Esophagus squamous epithelium (tissue), 5 donors: ENCODE data around the gene TRMU. TPM values are rescaled to one million over a fixed set of nuclear protein-coding genes. Genes with fewer than 3 reads are reported as not detected.

Source experiments
- DNase-seq: peaks from one replicate; lab custom pipeline; 2025; lab: John Stamatoyannopoulos, UW
- H3K27ac ChIP-seq, 4 donors: fragments of 200-600 bp; sonication (generic); one replicate each; pipeline ENCODE4 v1.5.1; 2016 to 2019; ENCODE audit warnings: mild to moderate bottlenecking in 1 of 4
- H3K27me3 ChIP-seq, 4 donors: fragments of 200-600 bp; sonication (generic); 1 replicate in 3 of 4; 2 replicates in 1 of 4; pipeline versions ENCODE4 v1.5.1 to v1.6.0; 2017 to 2021; ENCODE audit warnings: antibody characterized with exemption in 1 of 4
- H3K36me3 ChIP-seq, 3 donors: fragments of 200-600 bp; sonication (generic); one replicate each; pipeline ENCODE4 v1.5.1; 2016 to 2019
- H3K4me1 ChIP-seq, 3 donors: fragments of 200-600 bp; sonication (generic); one replicate each; pipeline ENCODE4 v1.5.1; 2017 to 2019
- H3K4me3 ChIP-seq, 4 donors: fragments of 200-600 bp; sonication (generic); 1 replicate in 3 of 4; 2 replicates in 1 of 4; pipeline ENCODE4 v1.5.1; 2016 to 2019; ENCODE audit warnings: mild to moderate bottlenecking in 2 of 4, moderate library complexity in 1 of 4
- H3K9me3 ChIP-seq, 3 donors: fragments of 200-600 bp; sonication (generic); one replicate each; pipeline ENCODE4 v1.5.1; 2016 to 2019
- POLR2A ChIP-seq, 4 donors: fragments of 450-650 bp; IDR thresholded peaks; one replicate each; pipeline ENCODE4 v1.6.1; 2017; ENCODE audit warnings: antibody characterized with exemption in 4 of 4, mild to moderate bottlenecking in 4 of 4, moderate library complexity in 3 of 4
- WGBS, 2 donors: methylation state at CpG; one replicate each; pipeline ENCODE4 v1.1.5; 2018; 5-methylcytosine and 5-hydroxymethylcytosine counted together
- intact Hi-C: fragments of 100-400 bp; cut with DNase I; formaldehyde crosslinking; loops from one replicate; pipeline ENCODE4 v1.15.0; 2022
- total RNA-seq, 4 donors: library from RNA; depleted of rRNA; stranded (reverse); fragments of >200 nt; gene quantifications; one replicate each; pipeline ENCODE4 v1.1.0, GENCODE V29; 2016
- TF ChIP-seq, protein P1 (sequence below), 6 experiments: fragments of 450-650 bp in 4 of 6; fragments of 200-600 bp in 2 of 6; sonication (generic) in 2 of 6; IDR thresholded peaks; one replicate each; pipeline ENCODE4 v1.5.1; 2016 to 2019; ENCODE audit warnings: antibody characterized with exemption in 6 of 6, mild to moderate bottlenecking in 4 of 6, moderate library complexity in 4 of 6
- donor health status: DM: yes; HTN: yes; CAD: no.

TRMU gene
- total RNA-seq, 4 donors from 2014 or later: 17.7 to 43.1 (median 32.5) TPM

DNA sequence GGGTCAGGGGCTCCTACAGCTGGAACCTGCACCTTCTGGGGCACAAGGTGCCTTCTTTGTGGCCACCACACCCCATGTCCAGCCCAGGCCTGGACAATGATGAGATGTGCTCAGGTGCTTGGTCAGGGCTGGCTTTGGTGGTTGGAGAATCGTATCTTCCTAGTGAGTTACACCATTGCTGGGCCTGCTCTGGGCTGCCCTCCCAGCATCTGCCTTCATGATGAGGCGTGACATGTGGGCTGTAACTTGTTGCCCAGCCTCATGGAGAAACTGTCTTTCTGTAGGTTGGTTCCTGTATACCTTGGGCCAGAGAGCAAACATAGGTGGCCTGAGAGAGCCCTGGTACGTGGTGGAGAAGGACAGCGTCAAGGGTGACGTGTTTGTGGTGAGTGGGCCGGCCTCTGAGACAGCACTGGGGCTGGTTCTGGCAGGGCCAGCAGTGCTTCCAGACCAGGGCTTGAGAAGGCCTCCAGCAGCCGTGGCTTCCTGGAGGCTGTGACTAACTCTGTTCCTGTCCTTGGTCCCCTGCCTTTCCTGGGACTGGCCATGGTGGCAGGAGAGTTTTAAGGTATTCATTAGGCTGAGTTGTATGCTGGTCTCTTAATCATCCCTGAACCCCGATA lies 18.1 kb downstream of the TRMU start:
- TF ChIP-seq, protein P1, sequence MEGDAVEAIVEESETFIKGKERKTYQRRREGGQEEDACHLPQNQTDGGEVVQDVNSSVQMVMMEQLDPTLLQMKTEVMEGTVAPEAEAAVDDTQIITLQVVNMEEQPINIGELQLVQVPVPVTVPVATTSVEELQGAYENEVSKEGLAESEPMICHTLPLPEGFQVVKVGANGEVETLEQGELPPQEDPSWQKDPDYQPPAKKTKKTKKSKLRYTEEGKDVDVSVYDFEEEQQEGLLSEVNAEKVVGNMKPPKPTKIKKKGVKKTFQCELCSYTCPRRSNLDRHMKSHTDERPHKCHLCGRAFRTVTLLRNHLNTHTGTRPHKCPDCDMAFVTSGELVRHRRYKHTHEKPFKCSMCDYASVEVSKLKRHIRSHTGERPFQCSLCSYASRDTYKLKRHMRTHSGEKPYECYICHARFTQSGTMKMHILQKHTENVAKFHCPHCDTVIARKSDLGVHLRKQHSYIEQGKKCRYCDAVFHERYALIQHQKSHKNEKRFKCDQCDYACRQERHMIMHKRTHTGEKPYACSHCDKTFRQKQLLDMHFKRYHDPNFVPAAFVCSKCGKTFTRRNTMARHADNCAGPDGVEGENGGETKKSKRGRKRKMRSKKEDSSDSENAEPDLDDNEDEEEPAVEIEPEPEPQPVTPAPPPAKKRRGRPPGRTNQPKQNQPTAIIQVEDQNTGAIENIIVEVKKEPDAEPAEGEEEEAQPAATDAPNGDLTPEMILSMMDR (IDR thresholded peaks at IDR 0.05): no peak
- TF ChIP-seq POLR2A (IDR thresholded peaks at IDR 0.05): no peak
- H3K36me3 ChIP-seq: peaks cover 24 to 100% (median 68%) of the 10 kb centered on the region in 3 donors
- H3K9me3 ChIP-seq: no peaks in the 10 kb centered on the region
- intact Hi-C loops: no loop called here
- 56 to 71% methylated on average over 3 to 4 of the region's 8 CpGs for WGBS, 2 donors
- H3K4me1 ChIP-seq: peaks cover 17 to 47% (median 17%) of the 10 kb centered on the region in 3 donors
- no peak for DNase-seq
- no peak overlapping the region for H3K4me3 ChIP-seq
- peak overlapping the region in 3 of 4 donors; percentile 23 to 52 (median 48) for H3K27ac ChIP-seq
- no peaks in the 10 kb centered on the region for H3K27me3 ChIP-seq

DNA sequence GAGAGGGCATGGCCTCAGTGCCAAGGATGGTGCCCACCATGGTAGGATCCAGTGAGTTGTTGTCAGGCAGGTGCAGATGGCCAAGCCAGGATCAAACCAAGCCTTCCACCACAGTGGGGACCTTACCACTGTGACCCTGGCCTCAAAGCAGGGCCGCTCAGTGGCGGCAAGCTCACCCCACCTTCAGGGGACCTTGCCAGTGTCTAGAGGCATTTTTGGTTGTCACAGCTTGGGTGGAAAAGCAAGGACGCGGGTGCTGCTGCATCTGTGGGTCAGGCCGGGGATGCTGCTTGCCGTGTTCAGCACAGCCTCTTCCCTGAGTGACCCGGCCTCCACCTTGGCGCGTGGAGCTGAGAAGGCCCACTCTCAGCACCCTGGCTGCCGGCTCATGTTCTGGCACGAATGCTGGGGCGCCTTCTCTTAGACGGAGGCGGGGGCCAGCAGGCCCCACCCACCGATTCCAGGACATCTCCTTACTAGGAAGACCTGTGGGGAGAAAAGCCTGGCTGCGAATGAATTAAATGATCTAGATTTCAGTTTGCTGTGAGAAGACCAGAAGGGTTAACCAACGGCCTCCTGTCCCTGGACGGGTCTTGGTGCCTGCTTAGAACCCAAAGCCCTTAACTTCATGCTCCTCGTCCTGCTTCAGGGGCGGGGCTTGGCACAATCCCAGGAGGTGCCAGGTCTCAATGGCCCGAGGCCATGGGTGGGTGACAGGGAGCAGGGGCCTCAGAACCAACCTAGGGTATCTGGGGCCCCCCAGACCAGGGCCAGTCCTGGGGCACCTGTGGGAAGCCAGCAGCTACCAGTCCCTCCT lies 18.9 kb downstream of the TRMU start:
- H3K9me3 ChIP-seq: no peaks in the 10 kb centered on the region
- peaks cover 27 to 100% (median 63%) of the 10 kb centered on the region in 3 donors for H3K36me3 ChIP-seq
- no peak overlapping the region for H3K27ac ChIP-seq
- DNase-seq: no peak
- no peak for TF ChIP-seq POLR2A (IDR thresholded peaks at IDR 0.05)
- TF ChIP-seq, protein P1 (IDR thresholded peaks at IDR 0.05): no peak
- WGBS, 2 donors: 67 to 87% methylated on average over 6 to 8 of the region's 21 CpGs
- H3K27me3 ChIP-seq: no peaks in the 10 kb centered on the region
- H3K4me1 ChIP-seq: peaks cover 17 to 47% (median 17%) of the 10 kb centered on the region in 3 donors
- intact Hi-C loops: no loop called here
- H3K4me3 ChIP-seq: no peak overlapping the region

DNA sequence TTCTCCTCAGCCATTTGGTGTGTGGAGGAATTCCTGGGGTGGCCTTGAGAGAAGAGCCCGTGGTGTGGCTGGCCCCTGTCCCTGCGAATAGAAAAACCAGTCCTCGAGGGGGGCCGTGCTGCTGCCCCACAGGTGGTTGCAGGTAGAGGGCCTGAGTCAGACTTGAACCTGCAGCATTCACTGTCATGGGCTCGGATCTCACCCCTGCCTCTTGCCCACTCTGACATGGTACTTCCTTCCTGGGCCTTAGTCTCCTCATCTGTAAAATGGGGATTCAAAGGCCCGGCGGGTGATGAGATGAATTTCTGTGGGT lies 19.4 kb downstream of the TRMU start:
- no peaks in the 10 kb centered on the region for H3K27me3 ChIP-seq
- intact Hi-C loops: no loop called here
- H3K4me3 ChIP-seq: no peak overlapping the region
- H3K4me1 ChIP-seq: peaks cover 17 to 47% (median 17%) of the 10 kb centered on the region in 3 donors
- WGBS, 2 donors: 73 to 76% methylated on average over 2 to 4 of the region's 7 CpGs
- H3K36me3 ChIP-seq: peaks cover 27 to 100% (median 63%) of the 10 kb centered on the region in 3 donors
- no peak overlapping the region for H3K27ac ChIP-seq
- no peak for TF ChIP-seq POLR2A (IDR thresholded peaks at IDR 0.05)
- TF ChIP-seq, protein P1 (IDR thresholded peaks at IDR 0.05): no peak
- no peaks in the 10 kb centered on the region for H3K9me3 ChIP-seq
- no peak for DNase-seq

DNA sequence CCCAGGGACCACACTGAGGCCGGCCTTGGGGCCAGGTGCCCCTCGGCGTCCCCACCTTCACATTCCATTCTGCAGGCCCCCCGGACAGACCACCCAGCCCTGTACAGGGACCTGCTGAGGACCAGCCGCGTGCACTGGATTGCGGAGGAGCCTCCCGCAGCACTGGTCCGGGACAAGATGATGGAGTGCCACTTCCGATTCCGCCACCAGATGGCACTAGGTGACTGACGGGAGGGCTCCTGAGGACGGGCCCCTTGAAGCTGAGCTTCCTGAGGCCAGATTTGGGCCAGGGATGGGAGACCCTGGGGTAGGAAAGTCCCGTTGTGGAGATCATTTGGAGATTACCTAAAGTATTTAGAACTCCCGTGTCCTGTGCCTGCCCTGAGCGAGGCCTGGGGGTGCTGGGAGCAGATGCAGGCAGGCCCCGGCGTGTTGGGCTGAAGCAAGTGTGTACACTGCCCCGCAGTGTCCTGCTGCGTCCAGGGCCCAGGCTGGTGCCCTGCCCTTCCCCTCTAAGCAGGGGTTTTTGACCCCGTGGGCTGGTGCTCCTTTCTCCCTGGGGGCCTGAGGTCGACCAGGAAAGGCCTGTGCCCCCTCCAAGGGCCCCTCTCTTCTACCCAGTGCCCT lies 20.0 kb downstream of the TRMU start:
- peak overlapping the region in 2 of 4 donors; percentile 14 to 57 for H3K27ac ChIP-seq
- DNase-seq: no peak
- H3K4me1 ChIP-seq: peaks cover 17 to 47% (median 17%) of the 10 kb centered on the region in 3 donors
- H3K9me3 ChIP-seq: no peaks in the 10 kb centered on the region
- no peaks in the 10 kb centered on the region for H3K27me3 ChIP-seq
- H3K4me3 ChIP-seq: no peak overlapping the region
- intact Hi-C loops: no loop called here
- H3K36me3 ChIP-seq: peaks cover 26 to 99% (median 58%) of the 10 kb centered on the region in 3 donors
- 30 to 46% methylated on average over 3 to 7 of the region's 22 CpGs for WGBS, 2 donors
- TF ChIP-seq, protein P1 (IDR thresholded peaks at IDR 0.05): peak; percentile 69 to 88 (median 77)
- TF ChIP-seq POLR2A (IDR thresholded peaks at IDR 0.05): no peak
